ENCODE results near the gene PGRMC2. TPM values are rescaled to one million over a fixed set of nuclear protein-coding genes. Genes with fewer than 3 reads are reported as not detected.
A peak's percentile ranks its signal among the peaks of the same experiment; 100 is the strongest.

PGRMC2 gene
- total and polyA plus RNA-seq, 2 experiments from 2014 or later, result 65.6 to 84.7 TPM

DNA sequence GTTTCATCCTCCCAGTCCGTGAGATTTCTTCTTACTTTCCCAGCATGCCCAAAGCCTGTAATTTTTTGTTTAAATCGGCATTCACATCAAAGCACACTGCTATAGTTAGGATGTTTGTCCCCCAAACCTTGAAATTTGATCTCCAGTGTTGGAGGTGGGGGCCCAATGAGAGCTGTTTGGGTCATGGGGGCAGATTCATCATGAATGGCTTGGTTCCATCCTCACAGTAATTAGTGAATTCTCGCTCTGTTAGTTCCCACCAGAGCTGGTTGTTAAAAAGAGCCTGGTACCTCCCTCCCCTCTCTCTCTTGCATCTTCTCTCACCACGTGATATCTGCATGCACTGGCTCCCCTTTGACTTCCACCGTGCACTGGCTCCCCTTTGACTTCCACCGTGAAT is 40.5 kb upstream of the PGRMC2 start:
- Histone ChIP-seq H2AFZ (no peak overlapping the region), H3K79me2 (no peaks in the 10 kb centered on the region), H3K9me3 (ENCODE audit: low read depth) (no peaks in the 10 kb centered on the region), H3K9me2 (replicated peaks; ENCODE audit: insufficient read depth) (no peaks in the 10 kb centered on the region), H4K20me1 (ENCODE audit: insufficient read depth, poor library complexity, severe bottlenecking) (no peaks in the 10 kb centered on the region), H3K4me1 (ENCODE audit: insufficient read depth) (peaks cover 4% of the 10 kb centered on the region), H3K36me3 (replicated peaks; ENCODE audit: insufficient read depth, low read depth) (no peaks in the 10 kb centered on the region), H3K4me3 (no peak overlapping the region), H3K27ac (no peak overlapping the region), H3K4me2 (no peak overlapping the region), H3K27me3 (no peaks in the 10 kb centered on the region)
- DNase-seq (ENCODE audit: low spot score), result no peak
- WGBS (ENCODE audit: low lambda C conversion rate, missing lambda C conversion rate), result 80% methylated on average over 6 of the region's 6 CpGs
- TF ChIP-seq, protein P1, sequence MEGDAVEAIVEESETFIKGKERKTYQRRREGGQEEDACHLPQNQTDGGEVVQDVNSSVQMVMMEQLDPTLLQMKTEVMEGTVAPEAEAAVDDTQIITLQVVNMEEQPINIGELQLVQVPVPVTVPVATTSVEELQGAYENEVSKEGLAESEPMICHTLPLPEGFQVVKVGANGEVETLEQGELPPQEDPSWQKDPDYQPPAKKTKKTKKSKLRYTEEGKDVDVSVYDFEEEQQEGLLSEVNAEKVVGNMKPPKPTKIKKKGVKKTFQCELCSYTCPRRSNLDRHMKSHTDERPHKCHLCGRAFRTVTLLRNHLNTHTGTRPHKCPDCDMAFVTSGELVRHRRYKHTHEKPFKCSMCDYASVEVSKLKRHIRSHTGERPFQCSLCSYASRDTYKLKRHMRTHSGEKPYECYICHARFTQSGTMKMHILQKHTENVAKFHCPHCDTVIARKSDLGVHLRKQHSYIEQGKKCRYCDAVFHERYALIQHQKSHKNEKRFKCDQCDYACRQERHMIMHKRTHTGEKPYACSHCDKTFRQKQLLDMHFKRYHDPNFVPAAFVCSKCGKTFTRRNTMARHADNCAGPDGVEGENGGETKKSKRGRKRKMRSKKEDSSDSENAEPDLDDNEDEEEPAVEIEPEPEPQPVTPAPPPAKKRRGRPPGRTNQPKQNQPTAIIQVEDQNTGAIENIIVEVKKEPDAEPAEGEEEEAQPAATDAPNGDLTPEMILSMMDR (IDR thresholded peaks at IDR 0.05; ENCODE audit: poor library complexity), result no peak
- TF ChIP-seq EZH2 (IDR thresholded peaks at IDR 0.05; ENCODE audit: borderline replicate concordance) (no peak), EZH2phosphoT487 (IDR thresholded peaks at IDR 0.05; ENCODE audit: low read depth, severe bottlenecking, unreplicated experiment) (no peak)

DNA sequence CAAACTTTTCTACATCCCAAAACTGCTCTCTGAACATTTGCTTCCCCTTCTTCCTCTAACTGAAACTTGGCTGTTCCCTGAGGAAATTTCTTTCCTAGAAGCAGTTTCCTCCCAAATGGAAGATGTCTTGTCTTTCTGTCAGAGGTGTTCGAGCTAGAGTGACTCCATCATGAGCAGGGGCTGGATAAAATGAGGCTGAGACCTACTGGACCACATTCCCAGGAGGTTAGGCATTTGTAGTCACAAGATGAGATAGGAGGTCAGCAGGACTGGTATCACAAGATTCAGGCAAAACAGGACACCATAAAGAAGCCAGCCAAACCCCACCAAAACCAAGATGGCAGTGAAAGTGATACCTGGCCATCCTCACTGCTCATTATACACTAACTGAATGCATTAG is 35.8 kb upstream of the PGRMC2 start:
- H3K9me3 ChIP-seq (ENCODE audit: low read depth), result no peaks in the 10 kb centered on the region
- no peak overlapping the region for H3K4me3 ChIP-seq
- H3K36me3 ChIP-seq (replicated peaks; ENCODE audit: insufficient read depth, low read depth), result no peaks in the 10 kb centered on the region
- 71% methylated on average over 1 of the region's 1 CpG for WGBS (ENCODE audit: low lambda C conversion rate, missing lambda C conversion rate)
- no peak for TF ChIP-seq EZH2 (IDR thresholded peaks at IDR 0.05; ENCODE audit: borderline replicate concordance)
- TF ChIP-seq, protein P1 (IDR thresholded peaks at IDR 0.05; ENCODE audit: poor library complexity), result no peak
- no peak for TF ChIP-seq EZH2phosphoT487 (IDR thresholded peaks at IDR 0.05; ENCODE audit: low read depth, severe bottlenecking, unreplicated experiment)
- no peaks in the 10 kb centered on the region for H3K79me2 ChIP-seq
- no peaks in the 10 kb centered on the region for H3K9me2 ChIP-seq (replicated peaks; ENCODE audit: insufficient read depth)
- H3K4me2 ChIP-seq, result no peak overlapping the region
- H4K20me1 ChIP-seq (ENCODE audit: insufficient read depth, poor library complexity, severe bottlenecking), result no peaks in the 10 kb centered on the region
- no peak for DNase-seq (ENCODE audit: low spot score)
- H3K27ac ChIP-seq, result peak overlapping the region; percentile 79
- peaks cover 13% of the 10 kb centered on the region for H3K4me1 ChIP-seq (ENCODE audit: insufficient read depth)
- no peak overlapping the region for H2AFZ ChIP-seq
- H3K27me3 ChIP-seq, result no peaks in the 10 kb centered on the region

DNA sequence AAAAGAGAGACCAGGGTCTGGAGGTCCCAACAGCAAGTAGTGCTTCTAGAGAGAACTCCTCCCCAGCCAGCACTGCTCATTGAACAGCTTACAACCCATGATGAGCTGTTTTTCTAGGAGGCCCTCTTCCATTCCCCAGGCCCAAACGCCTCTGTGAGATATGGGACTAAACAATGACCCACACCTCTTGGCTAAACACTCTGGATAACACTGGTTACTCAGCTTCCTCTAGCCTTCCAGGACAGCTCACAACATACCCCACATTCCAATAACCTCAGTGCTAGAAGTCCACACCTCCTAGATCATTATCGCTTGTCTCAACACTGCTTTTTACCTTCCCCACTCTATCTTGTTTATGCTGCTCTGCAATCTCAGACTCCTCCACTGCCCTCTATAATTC is 35.4 kb upstream of the PGRMC2 start:
- peaks cover 13% of the 10 kb centered on the region for H3K4me1 ChIP-seq (ENCODE audit: insufficient read depth)

DNA sequence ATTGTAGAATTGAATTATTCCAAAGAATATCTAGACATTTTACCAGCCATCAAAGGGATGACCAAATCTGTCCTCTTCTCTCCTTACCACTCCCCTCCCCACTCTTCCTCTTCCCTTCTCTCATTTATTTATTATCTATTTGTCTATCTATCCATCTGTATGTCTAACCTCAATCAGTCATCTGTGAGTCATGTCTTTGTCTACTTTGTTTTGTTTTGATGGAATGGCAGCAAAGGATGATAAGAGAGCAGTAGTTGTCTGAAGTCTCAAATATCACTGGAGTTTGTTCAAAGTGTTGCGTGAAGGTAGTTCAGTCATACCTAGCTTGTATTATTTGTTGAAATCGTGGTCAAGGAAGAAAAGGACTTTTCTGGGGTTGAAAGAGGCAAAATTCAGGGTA is 34.7 kb upstream of the PGRMC2 start:
- Histone ChIP-seq H3K4me1 (ENCODE audit: insufficient read depth) (peaks cover 13% of the 10 kb centered on the region), H3K27ac (peak overlapping the region; percentile 79), H4K20me1 (ENCODE audit: insufficient read depth, poor library complexity, severe bottlenecking) (no peaks in the 10 kb centered on the region), H3K36me3 (replicated peaks; ENCODE audit: insufficient read depth, low read depth) (no peaks in the 10 kb centered on the region), H2AFZ (no peak overlapping the region), H3K79me2 (no peaks in the 10 kb centered on the region), H3K9me2 (replicated peaks; ENCODE audit: insufficient read depth) (no peaks in the 10 kb centered on the region), H3K27me3 (no peaks in the 10 kb centered on the region), H3K9me3 (ENCODE audit: low read depth) (no peaks in the 10 kb centered on the region), H3K4me2 (no peak overlapping the region), H3K4me3 (no peak overlapping the region)
- DNase-seq (ENCODE audit: low spot score), result no peak
- TF ChIP-seq, protein P1 (IDR thresholded peaks at IDR 0.05; ENCODE audit: poor library complexity), result no peak
- TF ChIP-seq EZH2 (IDR thresholded peaks at IDR 0.05; ENCODE audit: borderline replicate concordance) (no peak), EZH2phosphoT487 (IDR thresholded peaks at IDR 0.05; ENCODE audit: low read depth, severe bottlenecking, unreplicated experiment) (no peak)
- WGBS (ENCODE audit: low lambda C conversion rate, missing lambda C conversion rate), result 77% methylated on average over 2 of the region's 2 CpGs

More for the DNA sequence above, 35.4 kb upstream of the PGRMC2 start:
- Histone ChIP-seq H3K4me2 (no peak overlapping the region), H3K36me3 (replicated peaks; ENCODE audit: insufficient read depth, low read depth) (no peaks in the 10 kb centered on the region), H3K9me2 (replicated peaks; ENCODE audit: insufficient read depth) (no peaks in the 10 kb centered on the region), H3K4me3 (no peak overlapping the region), H2AFZ (no peak overlapping the region), H3K27ac (peak overlapping the region; percentile 79), H4K20me1 (ENCODE audit: insufficient read depth, poor library complexity, severe bottlenecking) (no peaks in the 10 kb centered on the region), H3K27me3 (no peaks in the 10 kb centered on the region), H3K79me2 (no peaks in the 10 kb centered on the region), H3K9me3 (ENCODE audit: low read depth) (no peaks in the 10 kb centered on the region)
- DNase-seq (ENCODE audit: low spot score), result peak; percentile 25
- 21% methylated on average over 2 of the region's 2 CpGs for WGBS (ENCODE audit: low lambda C conversion rate, missing lambda C conversion rate)
- TF ChIP-seq EZH2 (IDR thresholded peaks at IDR 0.05; ENCODE audit: borderline replicate concordance), result no peak
